ENCODE results near the gene PTPRT. TPM values are rescaled to one million over a fixed set of nuclear protein-coding genes. Genes with fewer than 3 reads are reported as not detected.

Gene PTPRT
- total and polyA plus RNA-seq, 2 of the 13 experiments (the other 11 are each of a cell fraction or from before 2014, with no cell fraction given) = under 0.01 to 0.09 TPM

DNA sequence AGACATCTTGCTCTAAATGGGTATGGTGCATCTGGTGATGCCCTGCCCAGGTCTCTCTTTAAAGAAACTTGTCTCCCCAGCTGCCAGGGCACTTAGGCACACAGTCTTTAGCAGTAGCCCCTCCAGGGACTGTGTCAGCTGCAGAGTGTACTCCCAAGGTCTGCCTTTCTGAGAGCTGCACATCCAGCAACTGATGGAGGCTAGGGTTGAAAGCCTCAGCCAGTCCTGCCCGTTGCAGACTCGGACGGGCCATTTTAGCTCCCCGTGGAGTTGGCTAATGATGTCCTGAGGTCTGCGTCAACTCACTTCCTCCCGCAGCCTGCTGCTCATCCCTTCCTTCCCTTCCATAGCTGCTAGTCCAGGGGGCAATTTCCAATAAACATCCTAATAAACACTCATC is 381.8 kb downstream of the PTPRT start:
- Histone ChIP-seq H3K36me3 (replicated peaks in 1 of 2; ENCODE audit: control insufficient read depth in 1 of 2, insufficient read depth in 2 of 2, low read length in 2 of 2) (no peaks in the 10 kb centered on the region), H3K4me2 (ENCODE audit: low read depth, low read length) (no peak overlapping the region), H3K4me3 (replicated peaks in 1 of 3; ENCODE audit: insufficient read depth in 1 of 3, low read depth in 2 of 3, low read length in 3 of 3) (no peak overlapping the region), H3K79me2 (ENCODE audit: insufficient read depth, low read length) (no peaks in the 10 kb centered on the region), H3K27me3 (ENCODE audit: control insufficient read depth in 1 of 2, insufficient read depth in 2 of 2, low read length in 2 of 2) (no peaks in the 10 kb centered on the region), H3K9ac (ENCODE audit: insufficient read depth, low read depth, low read length) (no peak overlapping the region), H4K20me1 (ENCODE audit: insufficient read depth, low read length) (no peaks in the 10 kb centered on the region), H2AFZ (ENCODE audit: low read length) (no peak overlapping the region), H3K4me1 (ENCODE audit: insufficient read depth, low read length) (no peaks in the 10 kb centered on the region), H3K9me3 (ENCODE audit: low read length) (peaks cover 15% of the 10 kb centered on the region), H3K27ac (ENCODE audit: extremely low read length, insufficient read depth, low read length) (no peak overlapping the region)
- 13% methylated on average over 6 of the region's 6 CpGs for WGBS (ENCODE audit: low lambda C conversion rate)
- POLR2A ChIA-PET = no interaction called here
- intact Hi-C loops (cut with micrococcal nuclease; ENCODE audit: unreplicated experiment) (no loop called here), in situ Hi-C loops (cut with HindIII; ENCODE audit: extremely low pct_ligation_motif_present, low pct_unique_long_range_greater_than_20kb) (no loop called here)
- FAIRE-seq (no peak), ATAC-seq (no peak), DNase-seq (ENCODE audit: low spot score) (no peak)
- CTCF ChIA-PET (ENCODE audit: low intra/inter-chr PET ratio, low total read pairs) = no interaction called here
- no peak for TF ChIP-seq KLF12 (CRISPR knock-in tag; IDR thresholded peaks at IDR 0.05; ENCODE audit: borderline replicate concordance)
- TF ChIP-seq, protein P1, sequence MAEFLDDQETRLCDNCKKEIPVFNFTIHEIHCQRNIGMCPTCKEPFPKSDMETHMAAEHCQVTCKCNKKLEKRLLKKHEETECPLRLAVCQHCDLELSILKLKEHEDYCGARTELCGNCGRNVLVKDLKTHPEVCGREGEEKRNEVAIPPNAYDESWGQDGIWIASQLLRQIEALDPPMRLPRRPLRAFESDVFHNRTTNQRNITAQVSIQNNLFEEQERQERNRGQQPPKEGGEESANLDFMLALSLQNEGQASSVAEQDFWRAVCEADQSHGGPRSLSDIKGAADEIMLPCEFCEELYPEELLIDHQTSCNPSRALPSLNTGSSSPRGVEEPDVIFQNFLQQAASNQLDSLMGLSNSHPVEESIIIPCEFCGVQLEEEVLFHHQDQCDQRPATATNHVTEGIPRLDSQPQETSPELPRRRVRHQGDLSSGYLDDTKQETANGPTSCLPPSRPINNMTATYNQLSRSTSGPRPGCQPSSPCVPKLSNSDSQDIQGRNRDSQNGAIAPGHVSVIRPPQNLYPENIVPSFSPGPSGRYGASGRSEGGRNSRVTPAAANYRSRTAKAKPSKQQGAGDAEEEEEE (CRISPR knock-in tag; IDR thresholded peaks at IDR 0.05; ENCODE audit: borderline replicate concordance) = no peak
- TF ChIP-seq ZNF557 (CRISPR knock-in tag; IDR thresholded peaks at IDR 0.05) = no peak
- TF ChIP-seq ZNF577 (CRISPR knock-in tag; IDR thresholded peaks at IDR 0.05; ENCODE audit: borderline replicate concordance, low read depth) = no peak
- BruUV-seq (replicated peaks) = no TSS peak

GRCh38 chr20:42795111-42795695 is 394.5 kb downstream of the PTPRT start:
- H2AFZ ChIP-seq (ENCODE audit: low read length) = no peak overlapping the region
- no peak for FAIRE-seq
- ChIA-PET CTCF (ENCODE audit: low intra/inter-chr PET ratio, low total read pairs) (no interaction called here), POLR2A (no interaction called here)
- intact Hi-C loops (cut with micrococcal nuclease; ENCODE audit: unreplicated experiment) (no loop called here), in situ Hi-C loops (cut with HindIII; ENCODE audit: extremely low pct_ligation_motif_present, low pct_unique_long_range_greater_than_20kb) (no loop called here)
- no peak overlapping the region for H3K4me2 ChIP-seq (ENCODE audit: low read depth, low read length)
- H3K36me3 ChIP-seq (replicated peaks in 1 of 2; ENCODE audit: control insufficient read depth in 1 of 2, insufficient read depth in 2 of 2, low read length in 2 of 2) = no peaks in the 10 kb centered on the region
- H3K79me2 ChIP-seq (ENCODE audit: insufficient read depth, low read length) = no peaks in the 10 kb centered on the region
- no peak for ATAC-seq
- H3K27me3 ChIP-seq (ENCODE audit: control insufficient read depth in 1 of 2, insufficient read depth in 2 of 2, low read length in 2 of 2) = no peaks in the 10 kb centered on the region
- no peak overlapping the region for H3K4me3 ChIP-seq (replicated peaks in 1 of 3; ENCODE audit: insufficient read depth in 1 of 3, low read depth in 2 of 3, low read length in 3 of 3)
- no peak overlapping the region for H3K9ac ChIP-seq (ENCODE audit: insufficient read depth, low read depth, low read length)
- no TSS peak for BruUV-seq (replicated peaks)
- no peaks in the 10 kb centered on the region for H4K20me1 ChIP-seq (ENCODE audit: insufficient read depth, low read length)
- H3K4me1 ChIP-seq (ENCODE audit: insufficient read depth, low read length) = no peaks in the 10 kb centered on the region
- WGBS (ENCODE audit: low lambda C conversion rate) = 10% methylated on average over 11 of the region's 11 CpGs
- no peak overlapping the region for H3K27ac ChIP-seq (ENCODE audit: extremely low read length, insufficient read depth, low read length)
- DNase-seq (ENCODE audit: low spot score) = no peak
- H3K9me3 ChIP-seq (ENCODE audit: low read length) = peaks cover 21% of the 10 kb centered on the region; the same call in 1 of the 2 replicates
- TF ChIP-seq NR2F6 (IDR thresholded peaks at IDR 0.05) (no peak), NR2F6 (CRISPR knock-in tag; IDR thresholded peaks at IDR 0.05) (no peak), MTERF4 (CRISPR knock-in tag; IDR thresholded peaks at IDR 0.05) (no peak), ATF7 (IDR thresholded peaks at IDR 0.05) (no peak), ATF7 (CRISPR knock-in tag; IDR thresholded peaks at IDR 0.05) (no peak), HBP1 (CRISPR knock-in tag; IDR thresholded peaks at IDR 0.05; ENCODE audit: low read depth) (no peak), CHD4 (IDR thresholded peaks at IDR 0.05; ENCODE audit: borderline replicate concordance, low read length) (no peak), RXRA (CRISPR knock-in tag; IDR thresholded peaks at IDR 0.05) (no peak), ZMAT3 (CRISPR knock-in tag; conservative IDR thresholded peaks at IDR 0.05) (no peak), ZNF75D (CRISPR knock-in tag; IDR thresholded peaks at IDR 0.05; ENCODE audit: borderline replicate concordance) (no peak)
- TF ChIP-seq, protein P2, sequence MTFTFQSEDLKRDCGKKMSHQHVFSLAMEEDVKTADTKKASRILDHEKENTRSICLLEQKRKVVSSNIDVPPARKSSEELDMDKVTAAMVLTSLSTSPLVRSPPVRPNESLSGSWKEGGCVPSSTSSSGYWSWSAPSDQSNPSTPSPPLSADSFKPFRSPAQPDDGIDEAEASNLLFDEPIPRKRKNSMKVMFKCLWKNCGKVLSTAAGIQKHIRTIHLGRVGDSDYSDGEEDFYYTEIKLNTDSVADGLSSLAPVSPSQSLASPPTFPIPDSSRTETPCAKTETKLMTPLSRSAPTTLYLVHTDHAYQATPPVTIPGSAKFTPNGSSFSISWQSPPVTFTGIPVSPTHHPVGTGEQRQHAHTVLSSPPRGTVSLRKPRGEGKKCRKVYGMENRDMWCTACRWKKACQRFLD (CRISPR knock-in tag; IDR thresholded peaks at IDR 0.05; ENCODE audit: borderline replicate concordance) = no peak
